ENCODE measurements around the gene ALOX12B. TPM values are rescaled to one million over a fixed set of nuclear protein-coding genes. Genes with fewer than 3 reads are reported as not detected.

ALOX12B gene
- total and polyA plus RNA-seq, 2 donors (not counting 3 experiments of a cell fraction or from before 2014, with no cell fraction given) = not detected

DNA sequence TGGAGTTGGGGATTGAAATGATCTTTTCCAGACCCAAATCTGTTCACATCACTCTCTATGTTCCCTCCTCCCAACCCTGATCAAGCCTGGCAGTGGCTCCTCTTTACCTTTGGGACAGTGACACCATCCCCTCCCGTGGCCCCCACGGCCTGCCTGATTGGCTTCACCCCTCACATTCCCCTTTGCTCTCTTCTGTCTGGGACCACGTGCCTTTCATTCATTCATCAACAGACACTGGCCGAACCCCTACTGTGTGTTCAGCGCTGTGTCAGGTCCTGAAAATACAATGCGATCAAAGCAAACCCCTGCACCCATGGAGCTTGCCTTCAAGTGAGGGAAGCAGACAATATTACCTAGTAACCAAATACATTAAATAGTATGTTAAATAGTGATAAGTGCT is 2.2 kb upstream of the ALOX12B start:
- no TSS peak for BruUV-seq (replicated peaks)
- Histone ChIP-seq H3K9me3 (replicated peaks; ENCODE audit: control insufficient read depth, insufficient read depth, low read length) (no peaks in the 10 kb centered on the region), H3K79me2 (ENCODE audit: control insufficient read depth, insufficient read depth, low read length) (no peaks in the 10 kb centered on the region), H3K4me1 (ENCODE audit: control insufficient read depth, extremely low read depth, insufficient read depth, low read length) (no peaks in the 10 kb centered on the region), H2AFZ (ENCODE audit: low read depth, low read length) (no peak overlapping the region), H3K9ac (replicated peaks; ENCODE audit: extremely low read depth, insufficient read depth, low read length) (no peak overlapping the region), H3K4me3 (replicated peaks in 1 of 3; ENCODE audit: insufficient read depth in 1 of 3, low read depth in 1 of 3, low read length in 3 of 3) (no peak overlapping the region), H3K27ac (ENCODE audit: insufficient read depth, low read depth, low read length) (no peak overlapping the region), H3K4me2 (ENCODE audit: insufficient read depth, low read length) (no peak overlapping the region), H3K9me1 (replicated peaks; ENCODE audit: control insufficient read depth, extremely low read depth, insufficient read depth, low read length) (no peaks in the 10 kb centered on the region), H3K27me3 (ENCODE audit: control insufficient read depth in 2 of 2, insufficient read depth in 2 of 2, low read length in 2 of 2) (peaks cover 2 to 6% of the 10 kb centered on the region in 2 experiments), H4K20me1 (replicated peaks; ENCODE audit: control insufficient read depth, extremely low read depth, insufficient read depth, low read length) (no peaks in the 10 kb centered on the region), H3K36me3 (ENCODE audit: control insufficient read depth in 2 of 2, extremely low read depth in 1 of 2, insufficient read depth in 2 of 2, low read length in 2 of 2) (no peaks in the 10 kb centered on the region)
- POLR2A ChIA-PET = no interaction called here
- CTCF ChIA-PET = interaction anchor here (1.1 to 13.4 kb wide), 5 partner anchors 15 to 308 kb away, joined by 3 to 167 read pairs (median 15); no protein-coding TSS in a partner anchor
- intact Hi-C loops (cut with micrococcal nuclease) (no loop called here), dilution Hi-C loops (cut with MboI; ENCODE audit: extremely low pct_ligation_motif_present, low sequenced_read_pairs) (no loop called here)
- no peak for FAIRE-seq
- no peak for TF ChIP-seq POLR2AphosphoS5 (IDR thresholded peaks at IDR 0.05; ENCODE audit: insufficient read depth, low read depth, low read length)
- TF ChIP-seq, protein P1, sequence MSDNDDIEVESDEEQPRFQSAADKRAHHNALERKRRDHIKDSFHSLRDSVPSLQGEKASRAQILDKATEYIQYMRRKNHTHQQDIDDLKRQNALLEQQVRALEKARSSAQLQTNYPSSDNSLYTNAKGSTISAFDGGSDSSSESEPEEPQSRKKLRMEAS (IDR thresholded peaks at IDR 0.05; ENCODE audit: insufficient read depth, insufficient read length) = no peak
- no peak for TF ChIP-seq POLR2A (IDR thresholded peaks at IDR 0.05; ENCODE audit: low read depth, low read length)
- no peak for TF ChIP-seq FOS (IDR thresholded peaks at IDR 0.05; ENCODE audit: borderline replicate concordance, insufficient read depth, low read length)
- no peak for TF ChIP-seq EZH2 (IDR thresholded peaks at IDR 0.05; ENCODE audit: borderline replicate concordance, low read depth, low read length, severe bottlenecking)
- no peak for TF ChIP-seq MYC (IDR thresholded peaks at IDR 0.05; ENCODE audit: low read depth, low read length)
- no peak for TF ChIP-seq GATA2 (IDR thresholded peaks at IDR 0.05; ENCODE audit: insufficient read depth, insufficient read length, low read depth, low read length)
- no peak for TF ChIP-seq JUN (IDR thresholded peaks at IDR 0.05; ENCODE audit: borderline replicate concordance, insufficient read depth, insufficient read length, low read depth)
- TF ChIP-seq, protein P2, sequence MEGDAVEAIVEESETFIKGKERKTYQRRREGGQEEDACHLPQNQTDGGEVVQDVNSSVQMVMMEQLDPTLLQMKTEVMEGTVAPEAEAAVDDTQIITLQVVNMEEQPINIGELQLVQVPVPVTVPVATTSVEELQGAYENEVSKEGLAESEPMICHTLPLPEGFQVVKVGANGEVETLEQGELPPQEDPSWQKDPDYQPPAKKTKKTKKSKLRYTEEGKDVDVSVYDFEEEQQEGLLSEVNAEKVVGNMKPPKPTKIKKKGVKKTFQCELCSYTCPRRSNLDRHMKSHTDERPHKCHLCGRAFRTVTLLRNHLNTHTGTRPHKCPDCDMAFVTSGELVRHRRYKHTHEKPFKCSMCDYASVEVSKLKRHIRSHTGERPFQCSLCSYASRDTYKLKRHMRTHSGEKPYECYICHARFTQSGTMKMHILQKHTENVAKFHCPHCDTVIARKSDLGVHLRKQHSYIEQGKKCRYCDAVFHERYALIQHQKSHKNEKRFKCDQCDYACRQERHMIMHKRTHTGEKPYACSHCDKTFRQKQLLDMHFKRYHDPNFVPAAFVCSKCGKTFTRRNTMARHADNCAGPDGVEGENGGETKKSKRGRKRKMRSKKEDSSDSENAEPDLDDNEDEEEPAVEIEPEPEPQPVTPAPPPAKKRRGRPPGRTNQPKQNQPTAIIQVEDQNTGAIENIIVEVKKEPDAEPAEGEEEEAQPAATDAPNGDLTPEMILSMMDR (IDR thresholded peaks at IDR 0.05; ENCODE audit: extremely low read depth in 1 of 2, insufficient read depth in 1 of 2, low read depth in 1 of 2, low read length in 2 of 2) = no peak
- no peak for DNase-seq (ENCODE audit: low read depth, low spot score)
